Naive thymus-derived CD8-positive, alpha-beta T cell (primary cell): ENCODE measurements around the gene S1PR1. TPM values are rescaled to one million over a fixed set of nuclear protein-coding genes. Genes with fewer than 3 reads are reported as not detected.
A peak's percentile ranks its signal among the peaks of the same experiment; 100 is the strongest.

Experiments used
- ATAC-seq, 2 donors: fragments of 150-1000 bp; cut with Tn5 transposase in 1 of 2; sonication (Bioruptor Pico), chemical (Tn5 transposase) in 1 of 2; 1 replicate in 1 of 2; 2 replicates in 1 of 2; pipeline ENCODE4 v1.10.0; 2021; ENCODE audit warnings: mild to moderate bottlenecking in 2 of 2, moderate library complexity in 2 of 2
- POLR2A ChIA-PET: fragments of 350-600 bp; sonication (Branson Sonifier 250); formaldehyde crosslinking; loops from one replicate; lab custom pipeline; 2021; ENCODE audit warnings: antibody characterized with exemption; lab: Charles Lee
- DNase-seq, 10 donors: peaks; one replicate each; pipeline versions ENCODE4 v3.0.0 to v3.0.0-alpha.2; 2020 to 2022
- H3K27ac Mint-ChIP-seq, 10 donors: one replicate each; pipeline ENCODE4 v1.8.0; 2020 to 2022; ENCODE audit warnings: mild to moderate bottlenecking in 10 of 10, mixed read lengths in 10 of 10, moderate library complexity in 4 of 10, inconsistent platforms in 1 of 10
- H3K27me3 Mint-ChIP-seq, 5 donors: one replicate each; pipeline ENCODE4 v1.8.0; 2021 to 2022; ENCODE audit warnings: mixed read lengths in 5 of 5
- H3K36me3 Mint-ChIP-seq, 3 donors: one replicate each; pipeline ENCODE4 v1.8.0; 2020 to 2022; ENCODE audit warnings: mixed read lengths in 3 of 3, mild to moderate bottlenecking in 2 of 3, inconsistent platforms in 1 of 3
- H3K4me1 Mint-ChIP-seq, 4 donors: one replicate each; pipeline ENCODE4 v1.8.0; 2021 to 2022; ENCODE audit warnings: mixed read lengths in 4 of 4
- H3K4me3 Mint-ChIP-seq, 10 donors: one replicate each; pipeline ENCODE4 v1.8.0; 2020 to 2022; ENCODE audit warnings: mild to moderate bottlenecking in 10 of 10, mixed read lengths in 10 of 10, moderate library complexity in 6 of 10, inconsistent platforms in 1 of 10
- H3K9me3 Mint-ChIP-seq, 9 donors: one replicate each; pipeline ENCODE4 v1.8.0; 2020 to 2022; ENCODE audit warnings: mixed read lengths in 9 of 9, mild to moderate bottlenecking in 3 of 9, inconsistent platforms in 1 of 9, moderate library complexity in 1 of 9
- polyA plus RNA-seq, 3 donors: library from polyadenylated mRNA; unstranded; fragments of 300-500 nt; fragmentation: Illumina TruSeq; gene quantifications; one replicate each; pipeline ENCODE4 v1.2.3, GENCODE V29; 2021
- total RNA-seq, 8 experiments: library from RNA in 2 of 8; stranded (reverse) in 2 of 8; gene quantifications; one replicate each; pipeline ENCODE4 v1.2.3 and lab custom pipeline; 2021 to 2026

S1PR1 gene
- total and polyA plus RNA-seq, 5 experiments from 2014 or later = 143 to 292 (median 174) TPM

DNA sequence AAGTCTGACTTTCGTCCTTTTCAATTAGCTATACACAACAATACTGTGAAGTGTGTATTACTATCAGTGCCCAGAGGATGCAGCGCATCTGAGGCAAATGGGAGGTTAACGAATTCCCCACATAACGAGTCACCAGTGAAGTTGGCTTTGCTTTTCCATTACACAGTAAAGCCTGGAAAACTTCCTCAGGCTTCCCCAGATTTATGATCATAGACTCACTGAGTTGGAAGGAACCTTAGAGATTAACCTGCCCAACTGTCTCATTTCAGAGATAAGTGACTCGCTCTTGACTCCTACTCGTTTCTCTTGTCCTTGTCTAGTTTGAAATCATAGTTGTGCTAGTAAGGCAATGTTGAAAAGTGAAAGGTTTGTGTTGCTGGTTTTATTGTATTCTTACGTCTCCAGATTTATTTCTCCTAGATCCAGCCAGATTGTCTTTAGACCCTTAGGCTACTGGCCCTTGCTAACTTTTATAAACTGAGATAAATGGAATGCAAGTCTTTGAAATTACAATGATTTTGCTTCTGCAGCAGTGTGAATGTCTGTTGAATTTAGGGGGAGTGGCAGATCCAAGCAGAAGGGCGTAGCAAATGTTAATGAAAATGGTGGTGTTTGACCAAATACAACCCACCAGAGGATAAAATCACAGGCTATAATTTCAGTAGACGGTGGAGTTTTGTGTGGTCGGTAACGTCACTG lies 17.3 kb downstream of the S1PR1 start:
- DNase-seq = no peak
- peak in 1 of 2 donors; percentile 41 for ATAC-seq
- POLR2A ChIA-PET = interaction anchor here (0.6 to 8.5 kb wide), 4 partner anchors 10 to 21 kb away, joined by 3 to 108 read pairs (median 7); partner anchors contain the start of gene S1PR1
- Mint-ChIP-seq H3K9me3 (no peaks in the 10 kb centered on the region), H3K4me1 (peaks cover 38 to 62% (median 60%) of the 10 kb centered on the region in 4 donors), H3K27ac (peak overlapping the region in 1 of 10 donors; percentile 81), H3K36me3 (no peaks in the 10 kb centered on the region), H3K27me3 (no peaks in the 10 kb centered on the region), H3K4me3 (no peak overlapping the region)

DNA sequence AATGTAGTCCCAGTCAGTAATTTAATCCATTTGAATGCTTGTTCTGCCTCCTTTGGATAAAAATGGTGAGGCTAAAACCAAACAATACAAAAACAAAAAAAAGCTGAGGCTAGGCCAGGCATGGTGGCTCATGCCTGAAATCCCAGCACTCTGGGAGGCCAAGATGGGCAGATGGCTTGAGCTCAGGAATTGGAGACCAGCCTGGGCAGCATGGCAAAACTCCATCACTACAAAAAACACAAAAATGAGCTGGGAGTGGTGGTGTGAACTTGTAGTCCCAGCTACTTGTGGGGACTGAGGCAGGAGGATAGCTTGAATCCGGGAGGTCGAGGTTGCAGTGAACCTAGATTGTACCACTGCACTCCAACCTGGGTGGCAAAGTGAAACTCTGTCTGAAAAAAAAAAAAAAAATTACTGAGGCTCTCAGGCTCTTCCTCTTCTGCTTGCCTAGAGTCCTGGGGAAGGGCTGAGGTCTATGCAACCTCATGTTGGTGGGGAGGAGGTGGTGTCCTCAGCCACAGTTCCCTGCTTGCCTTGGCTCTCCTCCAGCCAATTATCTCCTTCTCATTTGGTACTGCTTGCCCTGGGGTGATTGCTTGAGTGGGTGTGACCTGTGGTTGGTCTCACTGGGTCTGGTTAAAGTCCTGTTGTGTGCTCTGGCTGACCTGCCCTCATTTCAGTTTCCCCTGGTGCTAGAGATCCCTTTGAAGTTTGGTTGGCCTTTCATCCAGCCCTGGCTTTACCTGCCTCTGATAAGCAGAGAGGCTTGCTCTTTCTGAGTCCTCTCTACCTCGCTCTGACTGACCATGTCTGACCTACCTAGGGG lies 20.9 kb downstream of the S1PR1 start:
- no peaks in the 10 kb centered on the region for H3K36me3 Mint-ChIP-seq
- H3K27ac Mint-ChIP-seq = peak overlapping the region; percentile 66 to 92 (median 86)
- peak overlapping the region; percentile 13 to 78 (median 54) for H3K4me3 Mint-ChIP-seq
- no peaks in the 10 kb centered on the region for H3K27me3 Mint-ChIP-seq
- H3K9me3 Mint-ChIP-seq = no peaks in the 10 kb centered on the region
- POLR2A ChIA-PET = interaction anchor here (0.7 to 1.7 kb wide), 6 partner anchors 11 to 333 kb away, joined by 3 to 5 read pairs (median 4); no protein-coding TSS in a partner anchor
- peaks cover 43 to 67% (median 62%) of the 10 kb centered on the region in 4 donors for H3K4me1 Mint-ChIP-seq
- ATAC-seq (peak; percentile 66 to 73), DNase-seq (peak in 6 of 10 donors; percentile 15 to 65 (median 38))

DNA sequence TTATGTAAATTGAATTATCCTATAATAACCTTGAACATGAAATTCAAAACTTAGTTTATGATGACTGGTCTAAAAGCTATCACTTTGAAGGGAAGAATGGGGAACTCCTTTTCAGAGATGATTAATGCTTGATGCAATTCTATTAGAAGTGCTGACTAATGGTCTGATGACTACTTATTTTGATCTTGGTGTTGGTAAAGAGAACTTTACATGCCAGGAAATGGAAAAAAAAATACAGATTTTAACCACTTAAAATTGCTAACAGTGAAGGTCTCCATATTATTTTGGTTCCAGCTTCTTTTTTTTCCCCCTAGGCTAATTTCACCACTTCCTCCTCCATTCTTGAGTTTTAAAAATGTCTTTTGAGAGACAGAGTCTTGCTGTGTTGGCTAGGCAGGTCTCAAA lies 22.9 kb downstream of the S1PR1 start:
- ATAC-seq (no peak), DNase-seq (no peak)
- Mint-ChIP-seq H3K9me3 (no peaks in the 10 kb centered on the region), H3K36me3 (no peaks in the 10 kb centered on the region), H3K27me3 (no peaks in the 10 kb centered on the region), H3K27ac (peak overlapping the region in 8 of 10 donors; percentile 17 to 88 (median 81)), H3K4me3 (peak overlapping the region in 5 of 10 donors; percentile 8 to 64 (median 43)), H3K4me1 (peaks cover 44 to 77% (median 74%) of the 10 kb centered on the region in 4 donors)
- POLR2A ChIA-PET = interaction anchor here (0.8 to 1.8 kb wide), 2 partner anchors 12 to 50 kb away, joined by 3 to 6 read pairs; no protein-coding TSS in a partner anchor

DNA sequence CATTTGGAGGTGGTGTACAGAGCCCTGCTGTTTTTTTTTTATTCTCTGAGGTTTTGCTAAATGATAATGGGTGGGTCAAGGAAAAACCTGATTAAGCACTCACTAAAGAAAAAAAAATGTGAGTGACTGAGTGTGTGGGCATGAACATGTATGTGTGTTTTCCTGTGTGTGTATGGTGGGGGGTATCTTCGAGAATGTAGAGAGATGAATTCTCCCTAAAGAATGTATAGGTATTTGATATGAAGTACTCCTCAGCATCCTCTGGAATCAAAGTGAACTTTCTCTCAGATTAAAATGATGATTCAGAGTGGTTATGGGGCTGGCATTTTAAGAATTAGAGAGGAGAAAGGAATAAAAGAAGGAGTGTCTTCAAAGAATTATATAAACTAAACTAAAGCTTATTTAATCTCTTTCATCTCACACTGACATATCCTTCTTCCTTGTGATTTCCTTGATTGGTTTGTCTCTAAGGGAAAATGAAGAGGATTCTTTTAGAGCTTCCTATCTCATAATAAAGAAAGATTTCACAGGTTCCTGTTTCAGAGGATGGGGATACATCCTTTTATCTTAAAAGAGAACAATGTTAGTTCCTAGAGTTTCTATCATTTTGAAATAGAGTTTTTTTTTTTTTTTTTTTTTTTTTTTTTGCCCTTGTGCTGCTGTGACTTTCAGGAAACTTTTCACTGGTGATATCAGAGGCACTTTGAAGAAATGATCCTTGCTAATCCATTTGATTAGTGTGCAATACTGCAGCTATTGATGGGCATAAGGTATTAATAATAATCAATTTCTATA lies 23.9 kb downstream of the S1PR1 start:
- ATAC-seq (no peak), DNase-seq (no peak)
- peaks cover 52 to 85% (median 83%) of the 10 kb centered on the region in 4 donors for H3K4me1 Mint-ChIP-seq
- H3K27me3 Mint-ChIP-seq = no peaks in the 10 kb centered on the region
- H3K9me3 Mint-ChIP-seq = no peaks in the 10 kb centered on the region
- POLR2A ChIA-PET = interaction anchor here (0.6 to 2.6 kb wide), 5 partner anchors 9 to 24 kb away, joined by 3 to 9 read pairs (median 4); partner anchors contain the start of gene S1PR1
- peak overlapping the region in 6 of 10 donors; percentile 9 to 58 (median 36) for H3K4me3 Mint-ChIP-seq
- H3K36me3 Mint-ChIP-seq = no peaks in the 10 kb centered on the region
- H3K27ac Mint-ChIP-seq = peak overlapping the region in 9 of 10 donors; percentile 9 to 90 (median 84)

DNA sequence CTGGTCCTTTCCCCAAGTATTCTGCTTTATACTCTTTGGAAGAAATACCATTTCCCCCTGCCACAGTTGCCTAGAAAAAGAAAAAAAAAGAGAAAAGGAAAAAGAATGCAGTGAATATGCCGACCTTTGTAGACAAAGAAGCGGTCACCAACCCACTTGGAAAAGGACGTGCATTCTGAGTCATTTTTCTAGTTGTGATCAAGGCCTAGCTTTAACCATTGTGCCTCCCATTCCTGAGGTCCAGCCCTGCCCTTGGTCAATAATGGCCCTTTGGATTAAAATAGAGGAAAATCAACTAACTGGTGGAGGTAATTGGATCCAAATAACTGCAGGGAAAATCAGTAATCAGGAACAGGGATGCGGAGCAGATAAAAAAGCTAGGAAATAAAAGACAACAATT lies 24.8 kb downstream of the S1PR1 start:
- no peak for DNase-seq
- H3K36me3 Mint-ChIP-seq = no peaks in the 10 kb centered on the region
- POLR2A ChIA-PET = interaction anchor here (0.6 to 5.2 kb wide), 6 partner anchors 9 to 26 kb away, joined by 3 to 33 read pairs (median 6); no protein-coding TSS in a partner anchor
- no peaks in the 10 kb centered on the region for H3K9me3 Mint-ChIP-seq
- H3K4me1 Mint-ChIP-seq = peaks cover 53 to 92% (median 88%) of the 10 kb centered on the region in 4 donors
- H3K27ac Mint-ChIP-seq = peak overlapping the region in 8 of 10 donors; percentile 26 to 90 (median 73)
- peak overlapping the region in 7 of 10 donors; percentile 2 to 50 (median 33) for H3K4me3 Mint-ChIP-seq
- no peak for ATAC-seq
- H3K27me3 Mint-ChIP-seq = no peaks in the 10 kb centered on the region

DNA sequence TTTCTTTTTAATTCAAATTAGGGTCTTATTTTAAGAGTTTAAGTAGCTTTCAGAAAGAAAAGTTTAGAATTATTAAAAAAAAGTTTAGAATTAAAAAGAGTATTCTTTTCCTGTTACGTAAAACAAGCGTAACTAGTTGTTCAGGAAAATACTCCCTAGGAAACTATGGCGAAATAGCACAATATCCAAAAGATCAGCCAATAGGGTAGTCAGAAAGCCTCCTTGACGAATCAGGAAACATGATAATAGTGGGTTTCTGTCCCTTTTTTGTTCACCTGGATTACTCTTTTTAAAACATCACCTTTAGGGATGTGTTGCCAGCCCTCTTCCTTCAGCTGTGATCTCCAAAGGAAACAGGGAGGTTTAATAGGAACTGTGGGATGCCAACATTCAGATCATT lies 25.2 kb downstream of the S1PR1 start:
- peak overlapping the region in 9 of 10 donors; percentile 75 to 94 (median 90) for H3K27ac Mint-ChIP-seq
- no peak for ATAC-seq
- H3K36me3 Mint-ChIP-seq = no peaks in the 10 kb centered on the region
- no peaks in the 10 kb centered on the region for H3K9me3 Mint-ChIP-seq
- peaks cover 52 to 94% (median 90%) of the 10 kb centered on the region in 4 donors for H3K4me1 Mint-ChIP-seq
- no peaks in the 10 kb centered on the region for H3K27me3 Mint-ChIP-seq
- POLR2A ChIA-PET = interaction anchor here (0.6 to 5.2 kb wide), 5 partner anchors 9 to 26 kb away, joined by 3 to 33 read pairs (median 9); no protein-coding TSS in a partner anchor
- no peak for DNase-seq
- H3K4me3 Mint-ChIP-seq = peak overlapping the region in 7 of 10 donors; percentile 78 to 81 (median 81)

DNA sequence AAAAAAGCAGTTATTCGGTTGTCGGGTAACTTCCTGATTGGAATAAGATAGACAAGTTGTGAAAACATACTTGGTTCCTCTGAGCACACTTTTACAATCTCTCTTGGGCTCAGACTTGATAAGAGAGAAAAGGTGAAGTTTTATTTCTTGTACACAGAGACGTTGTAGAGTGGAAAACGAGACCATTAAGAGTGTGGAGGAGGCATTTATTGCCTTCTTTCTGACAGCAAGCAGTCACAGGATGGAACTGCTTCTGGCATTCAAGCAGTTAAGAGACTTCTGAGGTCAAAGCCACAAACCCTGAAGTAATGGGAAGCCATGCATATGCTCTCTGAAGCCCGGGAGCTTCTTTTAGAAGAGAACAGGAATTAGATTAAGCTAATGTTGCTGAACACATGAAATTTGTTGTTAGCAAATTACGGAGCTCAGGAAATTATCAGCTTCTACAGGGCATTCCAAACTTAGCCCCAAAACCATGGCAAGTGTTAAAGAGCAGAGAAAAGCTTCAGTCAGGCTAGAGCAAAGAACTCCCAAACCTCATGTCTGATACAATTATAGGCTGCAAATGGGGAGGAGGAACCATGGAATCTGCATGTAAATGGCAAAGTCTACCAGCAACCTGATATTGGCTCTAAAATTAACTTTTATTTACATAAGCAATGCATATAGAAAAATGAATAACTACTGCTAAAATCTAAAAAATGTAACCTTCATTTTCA lies 26.0 kb downstream of the S1PR1 start:
- Mint-ChIP-seq H3K9me3 (no peaks in the 10 kb centered on the region), H3K4me1 (peaks cover 51 to 94% (median 90%) of the 10 kb centered on the region in 4 donors), H3K27ac (peak overlapping the region; percentile 75 to 94 (median 90)), H3K36me3 (peaks cover 0 to 3% (median 0%) of the 10 kb centered on the region in 3 donors), H3K4me3 (peak overlapping the region; percentile 51 to 81 (median 80)), H3K27me3 (no peaks in the 10 kb centered on the region)
- POLR2A ChIA-PET = interaction anchor here (0.6 to 5.2 kb wide), 9 partner anchors 8 to 762 kb away, joined by 3 to 33 read pairs (median 4); no protein-coding TSS in a partner anchor
- DNase-seq (peak in 5 of 10 donors; percentile 21 to 67 (median 58)), ATAC-seq (peak; percentile 65 to 77)

DNA sequence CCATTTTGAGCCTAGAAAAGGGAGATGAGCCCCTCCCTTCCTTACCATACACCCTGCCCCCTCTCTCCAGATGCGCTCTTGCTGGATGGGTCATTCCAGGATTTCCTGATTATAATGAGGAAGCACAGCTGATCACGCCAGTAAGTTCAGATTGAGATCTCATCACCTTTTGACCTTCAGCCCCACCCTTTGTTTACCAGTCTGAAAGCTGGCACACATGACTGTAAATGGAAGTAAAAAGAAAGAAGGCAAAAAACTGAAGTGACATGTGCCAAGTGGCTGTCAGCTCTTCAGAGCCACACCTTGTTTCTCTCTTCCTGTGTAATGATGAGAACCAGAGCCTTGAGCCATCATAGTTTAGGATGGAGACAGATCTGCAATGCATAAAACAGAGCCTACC lies 27.9 kb downstream of the S1PR1 start:
- Mint-ChIP-seq H3K27ac (peak overlapping the region; percentile 75 to 98 (median 95)), H3K27me3 (no peaks in the 10 kb centered on the region), H3K4me1 (peaks cover 40 to 85% (median 83%) of the 10 kb centered on the region in 4 donors), H3K36me3 (peaks cover 0 to 3% (median 0%) of the 10 kb centered on the region in 3 donors), H3K4me3 (peak overlapping the region; percentile 47 to 86 (median 80)), H3K9me3 (no peaks in the 10 kb centered on the region)
- ATAC-seq (peak; percentile 67 to 70), DNase-seq (peak in 2 of 10 donors; percentile 43 to 46)
- POLR2A ChIA-PET = interaction anchor here (0.5 to 5.2 kb wide), 4 partner anchors 17 to 28 kb away, joined by 4 to 33 read pairs (median 20); partner anchors contain the start of gene S1PR1

DNA sequence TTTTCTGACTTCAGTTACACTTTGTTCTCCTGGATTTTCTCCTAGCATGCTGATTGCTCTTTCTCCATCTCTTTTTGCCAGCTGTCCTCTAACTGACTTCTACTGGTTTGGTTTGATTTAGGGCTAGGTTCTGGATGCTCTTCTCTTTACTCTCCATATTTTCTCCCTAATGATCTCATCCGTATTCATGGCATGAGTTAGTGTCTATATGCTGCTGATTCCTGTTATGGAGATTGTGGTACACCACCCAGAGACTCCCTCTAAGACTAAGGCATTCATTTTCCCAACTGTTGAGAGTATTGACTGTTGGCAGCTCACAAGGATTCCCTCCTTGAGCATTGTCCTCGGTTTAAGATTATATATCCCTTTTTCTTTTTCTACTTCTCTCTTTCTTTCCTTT lies 28.9 kb downstream of the S1PR1 start:
- peak overlapping the region in 8 of 10 donors; percentile 0 to 86 (median 72) for H3K4me3 Mint-ChIP-seq
- H3K36me3 Mint-ChIP-seq = peaks cover 0 to 3% (median 0%) of the 10 kb centered on the region in 3 donors
- peaks cover 35 to 75% (median 73%) of the 10 kb centered on the region in 4 donors for H3K4me1 Mint-ChIP-seq
- H3K27me3 Mint-ChIP-seq = no peaks in the 10 kb centered on the region
- DNase-seq (no peak), ATAC-seq (no peak)
- peak overlapping the region; percentile 16 to 96 (median 94) for H3K27ac Mint-ChIP-seq
- POLR2A ChIA-PET = interaction anchor here (0.9 to 6.5 kb wide), 4 partner anchors 13 to 21 kb away, joined by 3 to 36 read pairs (median 20); no protein-coding TSS in a partner anchor
- peaks cover 0 to 4% (median 0%) of the 10 kb centered on the region in 9 donors for H3K9me3 Mint-ChIP-seq

DNA sequence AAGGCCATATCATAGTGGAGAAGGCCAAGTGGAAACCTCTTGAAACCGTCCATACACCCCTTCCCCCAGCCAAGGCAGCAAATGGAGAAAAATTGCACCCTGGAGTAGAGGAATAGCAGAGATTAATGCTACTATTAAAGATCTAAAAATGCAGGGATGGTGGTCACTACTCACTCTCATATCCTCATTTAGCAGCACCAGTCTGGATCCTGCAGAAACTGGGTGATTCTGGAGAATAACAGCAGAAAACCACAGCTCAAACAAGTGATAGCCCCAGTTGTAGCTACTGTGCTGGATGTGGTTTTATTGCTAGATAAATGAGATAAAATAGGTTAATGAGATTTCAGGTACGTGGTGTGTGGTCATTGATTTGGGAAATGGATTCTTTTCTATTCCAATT lies 30.3 kb downstream of the S1PR1 start:
- Mint-ChIP-seq H3K4me1 (peaks cover 29 to 64% (median 63%) of the 10 kb centered on the region in 4 donors), H3K36me3 (peaks cover 0 to 3% (median 0%) of the 10 kb centered on the region in 3 donors), H3K9me3 (peaks cover 0 to 15% (median 0%) of the 10 kb centered on the region in 9 donors), H3K27me3 (no peaks in the 10 kb centered on the region), H3K4me3 (no peak overlapping the region), H3K27ac (peak overlapping the region in 6 of 10 donors; percentile 43 to 90 (median 52))
- POLR2A ChIA-PET = interaction anchor here (1.2 to 6.5 kb wide), 4 partner anchors 12 to 31 kb away, joined by 3 to 36 read pairs (median 4); no protein-coding TSS in a partner anchor
- DNase-seq (no peak), ATAC-seq (no peak)
